PC-9 (cell line): ENCODE results near the gene RASL10B. TPM values are rescaled to one million over a fixed set of nuclear protein-coding genes. Genes with fewer than 3 reads are reported as not detected.
A peak's percentile ranks its signal among the peaks of the same experiment; 100 is the strongest.

Experiments
- BruUV-seq: library from RNA; stranded (reverse); fragments of 400-500 nt; replicated peaks from 2 replicates; lab custom pipeline; 2021; lab: Mats Ljungman, UMichigan
- CTCF ChIA-PET: fragments of 300-600 bp; sonication (Branson Sonifier 250); formaldehyde crosslinking; loops from one replicate; lab custom pipeline; 2022; ENCODE audit warnings: antibody characterized with exemption; lab: Charles Lee
- POLR2A ChIA-PET: fragments of 300-600 bp; sonication (Branson Sonifier 250); formaldehyde crosslinking; loops from one replicate; lab custom pipeline; 2022; ENCODE audit warnings: antibody characterized with exemption; ENCODE audit not compliant: unreplicated experiment; lab: Charles Lee
- DNase-seq, 2 experiments: peaks; one replicate each; pipeline versions ENCODE4 v3.0.0 to v3.0.0-alpha.2; 2015 to 2022; ENCODE audit warnings: mixed read lengths in 1 of 2
- H2AFZ ChIP-seq: fragments of 200-600 bp; sonication (generic); 2 replicates; pipeline ENCODE4 v1.8.1; 2017; ENCODE audit warnings: antibody characterized with exemption
- H3F3A ChIP-seq: fragments of 200-600 bp; sonication (generic); 2 replicates; pipeline ENCODE4 v1.8.1; 2017; ENCODE audit warnings: antibody characterized with exemption, mild to moderate bottlenecking, low read depth; ENCODE audit not compliant: insufficient read depth
- H3K27ac ChIP-seq: fragments of 200-600 bp; sonication (generic); 2 replicates; pipeline ENCODE4 v1.6.1; 2016; ENCODE audit warnings: mixed run types
- H3K27me3 ChIP-seq: fragments of 200-600 bp; sonication (generic); 2 replicates; pipeline ENCODE4 v1.6.1; 2016; ENCODE audit warnings: low read depth, mixed run types; ENCODE audit not compliant: insufficient read depth
- H3K36me3 ChIP-seq: fragments of 200-600 bp; sonication (generic); 2 replicates; pipeline ENCODE4 v1.6.1; 2016; ENCODE audit warnings: low read depth, mixed run types
- H3K4me1 ChIP-seq: fragments of 200-600 bp; sonication (generic); replicated peaks from 2 replicates; pipeline ENCODE4 v1.6.1; 2016; ENCODE audit warnings: mixed run types; ENCODE audit not compliant: insufficient read depth
- H3K4me2 ChIP-seq: fragments of 200-600 bp; sonication (generic); 2 replicates; pipeline ENCODE4 v1.6.1; 2017; ENCODE audit warnings: mixed run types
- H3K4me3 ChIP-seq: fragments of 200-600 bp; sonication (generic); 2 replicates; pipeline ENCODE4 v1.6.1; 2016; ENCODE audit warnings: mixed run types
- H3K79me2 ChIP-seq: fragments of 200-600 bp; sonication (generic); 2 replicates; pipeline ENCODE4 v1.6.1; 2017; ENCODE audit warnings: low read depth, mixed run types
- H3K9me2 ChIP-seq: fragments of 200-600 bp; sonication (generic); 2 replicates; pipeline ENCODE4 v1.8.1; 2017; ENCODE audit warnings: mild to moderate bottlenecking; ENCODE audit not compliant: insufficient read depth
- H3K9me3 ChIP-seq: fragments of 200-600 bp; sonication (generic); 2 replicates; pipeline ENCODE4 v1.8.1; 2016; ENCODE audit warnings: low read depth; ENCODE audit not compliant: insufficient read depth
- H4K20me1 ChIP-seq: fragments of 200-600 bp; sonication (generic); 2 replicates; pipeline ENCODE4 v1.8.1; 2017; ENCODE audit not compliant: insufficient read depth
- CTCF ChIP-seq: fragments of 200-600 bp; sonication (generic); conservative IDR thresholded peaks from 2 replicates; pipeline ENCODE4 v1.6.1; 2017; ENCODE audit warnings: mixed run types, antibody characterized with exemption, mild to moderate bottlenecking, moderate library complexity
- EZH2 ChIP-seq: fragments of 200-600 bp; sonication (generic); IDR thresholded peaks from 2 replicates; pipeline ENCODE4 v1.8.0; 2017; ENCODE audit warnings: antibody characterized with exemption, low read depth
- intact Hi-C: fragments of 100-400 bp; cut with micrococcal nuclease; formaldehyde crosslinking; loops from one replicate; pipeline ENCODE4 v1.10.0; 2022; ENCODE audit not compliant: unreplicated experiment
- total RNA-seq: library from RNA; stranded (reverse); gene quantifications from 2 replicates; pipeline ENCODE4 v1.2.3, GENCODE V29; 2021

The RASL10B gene
- total RNA-seq, 1 experiment from 2014 or later: 0.11 TPM

- Histone ChIP-seq H3K9me3 (no peaks in the 10 kb centered on the region), H3K4me2 (no peak overlapping the region), H3K27me3 (peaks cover 67% of the 10 kb centered on the region), H3K4me3 (no peak overlapping the region), H4K20me1 (peaks cover 3% of the 10 kb centered on the region; the same call in 1 of the 2 replicates), H3K36me3 (no peaks in the 10 kb centered on the region), H2AFZ (no peak overlapping the region), H3K79me2 (no peaks in the 10 kb centered on the region), H3K4me1 (no peaks in the 10 kb centered on the region), H3F3A (no peaks in the 10 kb centered on the region), H3K9me2 (no peaks in the 10 kb centered on the region), H3K27ac (no peak overlapping the region)
- BruUV-seq: no TSS peak
- intact Hi-C loops: loop anchor here (5.0 to 10.0 kb wide), 4 partner anchors 188 to 610 kb away; partner anchors contain the start of gene SLFN12L
- no peak for DNase-seq
- no peak for TF ChIP-seq EZH2
- POLR2A ChIA-PET: no interaction called here
- CTCF ChIA-PET: no interaction called here
Measured at GRCh38 chr17:35745246-35745645, 13.8 kb downstream of the RASL10B start.

GRCh38 chr17:35745749-35746320, 14.4 kb downstream of the RASL10B start:
- H3K27ac ChIP-seq: no peak overlapping the region
- intact Hi-C loops: loop anchor here (5.0 to 10.0 kb wide), 4 partner anchors 189 to 611 kb away; partner anchors contain the start of gene SLFN12L
- no peaks in the 10 kb centered on the region for H3F3A ChIP-seq
- no peak overlapping the region for H3K4me3 ChIP-seq
- H3K4me2 ChIP-seq: no peak overlapping the region
- H3K36me3 ChIP-seq: no peaks in the 10 kb centered on the region
- no peaks in the 10 kb centered on the region for H3K9me3 ChIP-seq
- no peaks in the 10 kb centered on the region for H3K9me2 ChIP-seq
- H3K27me3 ChIP-seq: peaks cover 61% of the 10 kb centered on the region
- TF ChIP-seq EZH2 (no peak), CTCF (no peak)
- no peak overlapping the region for H2AFZ ChIP-seq
- no peak for DNase-seq
- ChIA-PET CTCF (no interaction called here), POLR2A (no interaction called here)
- no peaks in the 10 kb centered on the region for H3K4me1 ChIP-seq
- BruUV-seq: no TSS peak
- peaks cover 3% of the 10 kb centered on the region; the same call in 1 of the 2 replicates for H4K20me1 ChIP-seq
- H3K79me2 ChIP-seq: no peaks in the 10 kb centered on the region

GRCh38 chr17:35747540-35748017, 16.1 kb downstream of the RASL10B start:
- Histone ChIP-seq H3K79me2 (no peaks in the 10 kb centered on the region), H3K4me2 (no peak overlapping the region), H2AFZ (no peak overlapping the region), H3K4me1 (no peaks in the 10 kb centered on the region), H3K27ac (no peak overlapping the region), H3K9me2 (no peaks in the 10 kb centered on the region), H3F3A (no peaks in the 10 kb centered on the region), H3K27me3 (peaks cover 44% of the 10 kb centered on the region), H3K4me3 (no peak overlapping the region), H4K20me1 (peaks cover 3% of the 10 kb centered on the region; the same call in 1 of the 2 replicates), H3K9me3 (no peaks in the 10 kb centered on the region), H3K36me3 (no peaks in the 10 kb centered on the region)
- intact Hi-C loops: loop anchor here (1.0 to 10.0 kb wide), 5 partner anchors 134 to 613 kb away; partner anchors contain the start of gene SLFN12L
- no peak for TF ChIP-seq EZH2
- TF ChIP-seq CTCF: peak; percentile 89
- CTCF ChIA-PET: interaction anchor here (0.6 to 1.4 kb wide), 7 partner anchors 25 to 1303 kb away, joined by 3 to 6 read pairs (median 3); no protein-coding TSS in a partner anchor
- no TSS peak for BruUV-seq
- POLR2A ChIA-PET: no interaction called here
- peak in 1 of 2 experiments; percentile 68 for DNase-seq
